H1 (cell line): Measurements from ENCODE around the gene OBSCN.

Experiments used
- ATF3 ChIP-seq: IDR thresholded peaks from 2 replicates; pipeline ENCODE4 v1.6.1; 2011; ENCODE audit warnings: low read depth, mild to moderate bottlenecking, low read length; ENCODE audit not compliant: insufficient read depth
- CBX5 ChIP-seq: fragments of 300-800, 300-1000 bp; sonication (generic); IDR thresholded peaks from 2 replicates; pipeline ENCODE4 v1.7.1; 2016; ENCODE audit warnings: antibody characterized with exemption, low read length, low read depth
- CTCF ChIP-seq, 3 experiments: IDR thresholded peaks; 1 replicate in 2 of 3; 2 replicates in 1 of 3; pipeline versions ENCODE4 v1.5.1 to v1.6.1; 2011; ENCODE audit warnings: low read length in 3 of 3, mild to moderate bottlenecking in 3 of 3, inconsistent platforms in 2 of 3, low read depth in 1 of 3, moderate library complexity in 1 of 3; ENCODE audit not compliant: insufficient read depth in 1 of 3; ENCODE audit errors: control extremely low read depth in 1 of 3
- EZH2 ChIP-seq: fragments of 200-600 bp; sonication (generic); IDR thresholded peaks from 2 replicates; pipeline ENCODE4 v1.7.1; 2012; ENCODE audit warnings: low read depth, mild to moderate bottlenecking, moderate library complexity, low read length, inconsistent platforms; ENCODE audit not compliant: severe bottlenecking
- FOSL1 ChIP-seq: IDR thresholded peaks from 2 replicates; pipeline ENCODE4 v1.6.1; 2011; ENCODE audit warnings: mild to moderate bottlenecking, low read depth, low read length, moderate library complexity; ENCODE audit not compliant: insufficient read depth
- HDAC6 ChIP-seq: IDR thresholded peaks from one replicate; pipeline ENCODE4 v1.7.1; 2012; ENCODE audit warnings: low read depth, mild to moderate bottlenecking, inconsistent platforms, low read length, moderate library complexity
- JUND ChIP-seq: IDR thresholded peaks from 2 replicates; pipeline ENCODE4 v1.6.1; 2011; ENCODE audit warnings: mild to moderate bottlenecking, improper control_type of control experiment, low read length
- SRF ChIP-seq: IDR thresholded peaks from 2 replicates; pipeline ENCODE4 v1.6.1; 2011; ENCODE audit warnings: mild to moderate bottlenecking, low read depth, low read length, moderate library complexity

GRCh38 chr1:228379666-228380065 is 171.8 kb downstream of the OBSCN start:
- TF ChIP-seq CBX5 (no peak), FOSL1 (no peak), JUND (no peak), EZH2 (no peak), CTCF (IDR thresholded peaks at IDR 0.05; ENCODE audit: control extremely low read depth in 1 of 3, insufficient read depth in 1 of 3, low read depth in 1 of 3, low read length in 3 of 3) (no peak), SRF (no peak), ATF3 (no peak), HDAC6 (no peak)
